Esophagus mucosa (tissue), 1 donor: ENCODE measurements around the gene KIFAP3. TPM values are rescaled to one million over a fixed set of nuclear protein-coding genes. Genes with fewer than 3 reads are reported as not detected.
A peak's percentile ranks its signal among the peaks of the same experiment; 100 is the strongest.

Experiments
- ATAC-seq: fragments of 200-7000 bp; cut with Tn5 transposase; one replicate; pipeline ENCODE4 v1.9.1; 2020
- total RNA-seq: library from RNA; stranded (reverse); gene quantifications from one replicate; pipeline ENCODE4 v1.2.4, GENCODE V29; 2023
- donor health status: DM: yes; HTN: yes; CAD: no.

Gene KIFAP3
- total RNA-seq, 1 donor from 2014 or later = 15.0 TPM

DNA sequence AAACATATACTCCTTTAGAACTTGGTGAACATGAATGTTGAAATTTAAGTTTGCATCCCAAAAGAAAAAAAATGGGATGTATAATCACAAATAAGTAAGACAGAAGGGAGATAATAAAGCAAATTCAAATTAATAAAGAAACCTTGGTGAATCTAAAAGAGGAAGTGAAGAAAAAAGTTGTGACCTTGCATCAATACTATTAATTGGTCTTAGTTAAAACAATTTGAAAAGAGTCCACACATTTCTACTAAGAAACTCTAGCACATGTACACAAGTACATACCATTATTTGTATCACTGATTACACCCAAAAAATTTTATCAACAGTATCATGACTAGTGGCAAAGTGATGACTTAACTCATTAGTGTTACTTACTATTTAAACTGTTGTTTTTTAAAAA is 100.4 kb downstream of the KIFAP3 start:
- no peak for ATAC-seq

DNA sequence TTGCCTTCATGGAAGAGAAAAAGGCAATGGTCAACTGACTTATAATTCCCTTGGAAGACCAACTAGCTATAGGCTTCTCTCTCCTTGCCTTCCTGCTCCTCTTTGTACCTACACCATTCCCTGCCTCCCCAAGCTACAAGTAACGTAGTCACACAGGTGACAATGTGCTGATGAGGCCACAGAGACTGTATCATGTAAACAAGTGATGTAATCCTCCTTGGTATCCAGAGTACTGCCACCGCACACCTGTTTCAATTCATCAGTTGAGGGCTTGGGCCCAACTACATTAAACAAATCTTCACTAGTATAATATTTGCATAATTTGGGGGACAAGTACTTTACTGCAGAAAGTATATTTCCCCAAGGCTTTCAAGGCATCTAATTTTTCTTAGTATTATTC is 104.4 kb downstream of the KIFAP3 start:
- no peak for ATAC-seq

DNA sequence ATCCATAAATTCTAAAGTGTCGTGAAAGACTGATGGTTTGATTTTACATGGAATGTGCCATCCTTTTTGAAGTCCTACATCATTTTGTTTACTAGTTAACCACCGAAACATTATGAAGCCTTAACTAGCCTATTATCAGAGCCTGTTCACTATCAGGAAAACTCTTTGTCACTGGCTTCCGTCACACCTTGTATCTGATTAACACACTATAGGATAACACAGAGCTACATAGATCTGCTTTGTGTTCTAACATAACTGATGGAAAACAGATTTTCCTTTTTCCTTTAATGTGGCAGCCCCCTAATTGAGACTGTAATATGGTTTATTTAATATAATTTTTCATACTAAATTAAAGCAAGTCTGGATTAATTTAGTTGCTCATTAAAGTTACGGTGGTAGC is 106.3 kb downstream of the KIFAP3 start:
- ATAC-seq = no peak

DNA sequence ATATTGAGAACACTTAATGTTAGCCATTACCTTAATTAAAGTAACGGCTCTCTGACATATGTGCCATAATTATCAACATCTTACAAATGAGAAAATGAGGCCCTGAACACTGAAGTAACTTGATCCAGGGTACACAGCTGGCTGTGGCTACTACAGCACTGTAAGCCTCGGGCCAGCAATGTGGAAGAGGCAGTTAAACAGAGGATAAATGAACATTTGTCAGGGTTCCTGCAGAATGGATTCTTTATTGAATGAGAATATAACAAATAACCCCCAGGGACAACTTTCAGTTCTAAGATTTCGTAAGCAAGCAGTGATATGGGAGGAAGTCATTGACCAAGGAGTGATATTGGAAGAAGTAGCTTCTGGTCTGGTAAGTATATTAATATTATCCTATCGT is 110.3 kb downstream of the KIFAP3 start:
- ATAC-seq = no peak

DNA sequence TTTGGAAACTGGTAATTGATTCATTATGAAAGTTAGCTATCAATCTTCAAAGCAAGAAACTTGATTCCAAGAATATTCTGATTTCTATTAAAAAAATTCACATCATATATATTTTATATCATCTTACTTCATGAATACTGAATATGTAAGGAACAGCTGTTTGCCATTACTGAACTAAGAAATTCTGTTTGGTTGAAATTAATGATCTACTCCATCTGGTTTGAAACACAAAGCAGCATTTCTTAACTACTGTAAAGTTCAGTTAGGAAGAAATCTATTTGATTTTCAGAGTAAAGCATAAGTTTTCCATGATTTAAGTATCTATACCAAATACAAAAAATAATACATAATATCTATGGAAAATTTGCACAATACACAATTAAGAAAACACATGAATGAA is 114.8 kb downstream of the KIFAP3 start:
- no peak for ATAC-seq

DNA sequence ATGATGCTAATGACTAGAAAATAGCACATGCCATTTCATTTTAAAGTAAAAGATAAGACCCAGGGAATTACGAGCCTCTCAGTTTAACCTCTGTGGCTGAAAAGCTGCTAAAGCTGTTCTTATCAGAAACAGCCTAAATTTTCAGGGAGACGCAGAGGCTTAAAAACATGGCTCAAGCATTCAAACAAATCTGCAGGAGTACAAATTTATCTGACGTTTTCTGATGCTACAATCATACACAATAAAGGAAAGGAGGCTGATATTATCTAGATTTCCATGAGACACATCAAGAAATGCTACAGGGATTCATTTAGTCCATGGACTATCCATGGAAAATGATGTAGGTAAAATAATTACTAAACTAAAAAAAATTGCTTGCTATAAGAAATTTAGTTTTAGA is 115.5 kb downstream of the KIFAP3 start:
- ATAC-seq = no peak

DNA sequence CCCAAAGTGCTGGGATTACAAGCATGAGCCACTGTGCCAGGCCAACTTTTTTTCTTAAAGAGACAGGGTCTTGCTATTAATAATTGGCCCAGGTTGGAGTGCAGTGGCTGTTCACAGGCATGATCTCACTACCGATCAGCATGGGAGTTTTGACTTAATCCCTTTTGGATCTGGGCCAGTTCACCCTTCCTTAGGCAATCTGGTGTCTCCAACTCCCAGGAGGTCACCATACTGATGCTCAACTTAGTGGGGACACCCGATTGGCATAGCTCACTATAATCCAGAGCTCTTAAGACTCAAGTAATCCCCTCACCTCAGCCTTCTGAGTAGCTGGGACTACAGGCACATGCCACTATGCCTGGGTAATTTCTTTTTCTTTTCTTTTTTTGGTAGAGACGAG is 116.6 kb downstream of the KIFAP3 start:
- ATAC-seq = no peak

DNA sequence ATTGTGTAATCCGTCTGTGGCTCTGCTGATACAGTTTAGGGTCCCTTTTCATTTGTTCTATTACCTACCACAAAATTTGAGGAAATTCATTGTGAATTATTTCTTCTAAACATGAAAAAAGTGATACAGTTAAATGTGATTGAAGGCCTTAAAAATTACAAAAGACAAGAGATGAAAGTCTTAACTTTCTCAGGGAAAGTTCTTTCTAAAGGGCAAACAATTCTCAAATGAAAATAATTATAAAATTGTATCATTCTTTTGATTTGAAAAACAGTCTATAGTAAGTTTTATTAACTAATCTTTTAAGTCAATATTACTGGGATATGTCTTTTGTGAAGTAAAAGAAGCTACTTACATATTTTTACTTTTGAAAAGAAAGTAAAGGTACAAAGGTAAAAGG is 123.4 kb downstream of the KIFAP3 start:
- ATAC-seq = no peak

DNA sequence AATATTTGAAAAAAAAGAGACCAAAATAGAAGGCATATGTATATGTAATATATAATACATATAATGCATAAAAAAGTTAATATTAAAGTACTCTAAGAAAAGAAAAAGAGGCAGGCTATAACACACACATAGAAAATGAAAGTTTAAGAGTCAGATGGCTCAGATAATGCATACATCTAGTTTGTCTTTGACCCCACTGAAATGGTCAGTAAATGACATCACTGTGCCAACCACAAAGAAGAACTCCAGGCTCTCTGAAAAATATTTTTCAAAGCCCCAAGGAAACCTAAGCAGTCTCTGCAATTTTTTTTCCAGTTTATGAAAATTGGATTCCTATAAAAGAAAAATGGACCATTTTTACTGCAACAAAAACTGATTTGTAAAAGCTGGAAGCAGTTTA is 125.4 kb downstream of the KIFAP3 start:
- no peak for ATAC-seq

DNA sequence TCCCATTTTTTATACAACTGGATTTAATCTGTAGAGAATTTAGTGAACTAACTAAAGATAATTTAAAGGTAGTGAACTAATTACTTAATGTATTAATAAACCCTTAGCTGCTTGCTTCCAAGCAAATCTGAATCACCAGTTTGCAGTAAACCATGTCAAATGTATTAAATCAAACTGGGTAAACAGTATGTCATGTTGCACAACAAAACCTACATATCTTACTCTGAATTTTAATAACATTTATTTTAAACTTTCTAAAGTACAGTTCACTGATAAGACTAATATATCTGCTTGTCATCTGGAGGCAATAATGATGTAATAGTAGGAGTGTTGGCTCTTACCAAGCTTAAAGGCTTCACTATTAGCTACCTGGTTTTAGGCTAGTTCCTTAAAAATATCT is 128.3 kb downstream of the KIFAP3 start:
- no peak for ATAC-seq

DNA sequence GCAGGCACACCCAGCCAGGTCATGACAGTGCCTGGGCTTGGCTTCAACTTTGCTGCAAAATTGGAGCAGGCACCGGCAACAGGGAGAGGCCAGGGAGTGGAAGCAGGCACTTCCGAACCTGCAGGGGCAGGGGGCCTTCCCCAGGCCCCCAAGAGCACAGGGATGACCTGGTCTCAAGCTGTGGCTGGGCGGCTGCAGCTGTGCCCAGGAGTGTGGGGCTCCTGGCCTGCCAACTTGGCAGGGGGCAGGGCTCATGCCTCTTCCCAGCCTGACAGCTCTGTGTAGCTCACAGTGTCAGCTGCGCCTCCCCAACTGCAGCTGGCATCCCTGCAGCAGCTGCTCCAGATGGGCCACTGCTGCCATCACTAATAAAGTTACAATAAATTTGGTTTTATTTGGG is 129.3 kb downstream of the KIFAP3 start:
- no peak for ATAC-seq

DNA sequence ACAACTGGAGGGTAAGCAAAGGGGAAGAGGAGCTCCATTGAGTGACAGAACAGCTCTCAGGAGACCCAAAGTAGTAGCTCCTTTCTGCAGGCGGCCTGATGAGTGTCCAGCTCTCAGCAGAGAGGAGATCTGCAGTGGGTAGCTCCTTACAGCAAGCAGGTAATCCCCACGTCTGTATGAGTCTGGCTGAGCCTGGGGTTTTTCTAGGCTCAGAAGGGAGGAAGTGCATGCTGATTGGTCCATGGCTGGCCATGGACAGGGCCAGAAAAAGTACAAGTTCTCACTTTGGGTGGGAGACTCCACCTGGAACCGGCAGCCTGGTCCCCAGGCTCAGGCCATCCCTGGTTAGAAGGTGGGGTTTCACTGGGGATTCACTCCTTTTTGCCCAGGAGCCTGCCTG is 129.9 kb downstream of the KIFAP3 start:
- ATAC-seq = no peak

DNA sequence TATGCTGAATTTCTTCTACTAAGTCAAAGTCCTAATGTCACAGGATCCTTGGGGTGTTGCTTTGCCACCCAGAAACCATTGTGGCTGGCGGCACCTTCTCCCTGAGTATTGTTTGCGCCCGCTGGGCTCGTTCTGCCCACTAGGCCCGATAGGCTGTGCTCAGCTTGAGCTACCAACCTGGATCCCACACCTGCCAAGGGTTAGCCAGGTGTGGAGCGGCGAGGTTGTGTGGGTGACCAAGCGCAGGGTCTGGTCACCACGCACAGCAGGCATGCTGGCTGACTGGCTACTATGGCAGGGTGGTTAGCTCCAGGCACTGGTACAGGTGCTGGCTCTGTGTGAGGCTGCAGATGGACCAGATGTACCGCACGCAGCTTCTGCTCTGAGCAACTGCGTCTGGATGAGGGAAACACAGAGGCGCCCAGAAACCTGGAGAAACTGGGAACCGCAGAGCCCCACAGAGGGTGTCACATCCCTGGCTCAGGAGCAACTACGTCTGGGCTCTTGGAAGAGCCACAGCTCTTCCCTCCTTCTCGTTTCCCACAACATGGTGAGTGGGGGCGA is 130.4 kb downstream of the KIFAP3 start:
- ATAC-seq = no peak

DNA sequence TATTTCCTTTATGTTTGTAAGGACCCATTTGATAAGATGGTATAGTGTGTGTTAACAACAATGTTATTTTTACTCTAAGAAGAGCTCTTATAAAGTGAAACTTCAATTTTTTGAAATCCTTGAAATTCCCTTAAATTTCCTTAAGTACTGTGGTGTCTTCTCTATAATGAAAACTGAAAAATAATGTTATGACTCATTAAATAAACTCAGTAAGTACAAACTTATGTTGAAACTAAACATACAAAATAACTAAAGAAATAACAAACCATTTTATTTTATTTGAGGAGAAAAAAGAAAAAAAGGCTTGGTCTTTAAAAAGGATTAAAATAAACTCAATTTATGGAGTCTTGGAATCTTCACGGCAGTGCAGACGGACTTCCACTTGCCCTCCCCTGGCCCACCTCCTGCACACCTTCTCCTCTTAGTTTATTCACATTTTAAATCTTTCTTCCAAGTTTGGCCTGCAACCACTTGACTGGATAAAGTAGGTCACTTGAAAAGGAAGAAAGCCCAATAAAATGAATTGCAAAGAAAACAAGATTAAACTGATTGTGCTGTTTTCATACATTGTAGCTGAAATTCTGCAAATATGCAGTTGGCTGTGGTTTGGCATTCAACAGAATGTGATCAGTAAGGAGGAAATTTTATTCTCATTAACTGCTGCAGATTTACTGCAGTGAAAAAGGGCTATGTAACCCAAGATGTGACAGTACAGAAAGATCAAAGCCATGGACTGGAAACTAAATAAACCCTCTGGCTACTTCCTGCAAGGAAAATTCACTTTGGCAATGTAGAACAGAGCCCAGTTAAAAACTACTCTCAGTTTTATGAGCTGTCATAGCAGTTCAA is 132.3 kb downstream of the KIFAP3 start:
- ATAC-seq = no peak

DNA sequence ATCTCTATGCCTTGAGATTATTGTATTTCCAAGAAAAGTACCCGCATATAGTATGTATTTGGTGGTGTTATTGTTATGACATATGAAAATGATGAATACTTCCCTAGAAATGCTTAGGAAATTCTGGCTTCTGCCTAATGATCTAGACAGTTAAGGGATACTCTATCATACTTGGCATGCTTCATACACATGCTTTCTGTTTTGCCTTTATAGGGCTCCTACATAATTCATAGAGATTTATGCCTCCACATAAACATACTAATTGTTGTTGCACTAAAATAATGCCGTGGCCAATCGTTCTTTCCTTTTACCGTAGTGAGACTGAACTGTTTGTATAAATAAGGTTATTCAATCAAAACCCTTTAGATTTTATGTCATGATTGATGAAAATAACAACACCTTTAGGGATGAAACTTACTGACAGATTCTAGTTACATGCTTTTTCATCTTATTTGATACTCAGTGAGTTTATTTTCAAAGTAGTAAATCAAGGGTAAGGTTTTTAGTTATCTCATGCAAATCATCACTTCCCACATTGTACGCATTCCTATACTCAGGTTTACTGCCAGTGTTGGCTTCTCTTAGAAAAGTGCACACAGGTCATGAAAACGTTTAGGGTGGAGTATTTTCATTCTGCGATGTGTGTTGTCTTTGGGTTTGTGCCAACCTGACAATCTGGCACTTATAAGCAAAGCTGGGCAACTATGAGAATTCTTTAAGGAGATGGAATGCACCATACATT is 140.3 kb downstream of the KIFAP3 start:
- no peak for ATAC-seq

DNA sequence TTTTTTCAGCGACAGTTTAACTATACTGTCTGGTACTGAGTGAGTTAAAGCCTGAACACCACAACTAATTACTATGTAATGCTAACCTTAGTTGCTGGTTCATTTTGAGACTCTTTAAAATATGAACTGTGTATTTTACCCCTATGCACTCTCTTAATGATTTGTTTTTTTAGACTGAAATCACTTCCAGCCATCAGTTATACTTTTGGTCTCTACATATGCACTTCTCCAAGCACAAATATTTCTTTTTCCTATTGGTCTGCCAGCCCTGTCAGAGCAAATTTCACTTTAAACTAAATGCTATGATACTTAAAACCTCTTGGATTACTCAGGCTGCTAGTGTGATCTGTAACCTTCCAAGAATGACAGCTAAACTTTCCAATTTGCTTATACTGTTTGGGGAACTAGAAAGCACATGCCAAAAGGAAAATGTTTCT is 142.7 kb downstream of the KIFAP3 start:
- no peak for ATAC-seq

DNA sequence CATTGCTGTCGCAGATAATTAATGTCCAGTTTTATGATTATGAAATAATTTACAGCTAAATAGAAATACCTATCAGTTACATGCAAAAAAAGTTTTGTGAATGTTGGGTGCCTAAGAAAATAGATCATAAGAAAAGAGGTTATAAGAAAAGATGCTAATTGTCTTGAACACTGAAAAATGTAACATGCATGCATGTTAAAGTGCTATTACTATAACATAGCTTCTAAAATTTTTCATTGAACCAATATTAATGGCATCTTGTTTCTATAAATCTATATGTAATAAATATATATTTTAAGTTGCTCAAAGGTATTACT is 145.3 kb downstream of the KIFAP3 start:
- ATAC-seq = no peak

DNA sequence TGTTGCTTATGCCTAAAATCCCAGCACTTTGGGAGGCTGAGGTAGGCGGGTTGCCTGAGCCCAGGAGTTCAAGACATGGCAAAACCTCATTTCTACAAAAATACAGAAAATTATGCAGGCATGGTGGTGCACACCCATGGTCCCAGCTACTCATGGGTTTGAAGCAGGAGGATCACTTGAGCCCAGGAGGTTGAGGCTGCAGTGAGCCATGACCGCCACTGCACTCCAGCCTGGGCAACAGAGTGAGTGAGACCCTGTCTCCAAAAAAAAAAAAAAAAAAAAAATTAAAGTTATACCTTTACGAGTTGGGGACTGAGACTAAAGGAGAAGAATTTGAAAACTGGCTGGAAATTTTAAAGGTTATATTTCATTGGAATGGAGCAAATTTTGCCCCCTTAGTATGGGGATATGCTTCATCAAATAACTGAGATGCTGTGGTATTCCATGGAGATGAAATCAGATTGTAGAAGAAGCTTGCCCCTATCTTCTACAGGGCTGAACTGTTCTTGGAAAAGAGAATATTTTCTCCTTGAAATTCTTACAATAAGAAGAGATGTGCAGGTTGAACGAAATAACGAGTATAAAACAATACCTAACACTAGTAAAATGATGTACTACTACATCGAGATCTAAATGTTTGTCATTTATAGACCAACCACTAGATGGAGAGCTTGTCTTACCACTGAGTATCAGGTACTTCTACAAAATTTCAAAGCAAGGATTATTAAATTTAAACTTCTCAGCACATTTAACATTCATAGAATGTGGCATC is 145.9 kb downstream of the KIFAP3 start:
- peak; percentile 69 for ATAC-seq

DNA sequence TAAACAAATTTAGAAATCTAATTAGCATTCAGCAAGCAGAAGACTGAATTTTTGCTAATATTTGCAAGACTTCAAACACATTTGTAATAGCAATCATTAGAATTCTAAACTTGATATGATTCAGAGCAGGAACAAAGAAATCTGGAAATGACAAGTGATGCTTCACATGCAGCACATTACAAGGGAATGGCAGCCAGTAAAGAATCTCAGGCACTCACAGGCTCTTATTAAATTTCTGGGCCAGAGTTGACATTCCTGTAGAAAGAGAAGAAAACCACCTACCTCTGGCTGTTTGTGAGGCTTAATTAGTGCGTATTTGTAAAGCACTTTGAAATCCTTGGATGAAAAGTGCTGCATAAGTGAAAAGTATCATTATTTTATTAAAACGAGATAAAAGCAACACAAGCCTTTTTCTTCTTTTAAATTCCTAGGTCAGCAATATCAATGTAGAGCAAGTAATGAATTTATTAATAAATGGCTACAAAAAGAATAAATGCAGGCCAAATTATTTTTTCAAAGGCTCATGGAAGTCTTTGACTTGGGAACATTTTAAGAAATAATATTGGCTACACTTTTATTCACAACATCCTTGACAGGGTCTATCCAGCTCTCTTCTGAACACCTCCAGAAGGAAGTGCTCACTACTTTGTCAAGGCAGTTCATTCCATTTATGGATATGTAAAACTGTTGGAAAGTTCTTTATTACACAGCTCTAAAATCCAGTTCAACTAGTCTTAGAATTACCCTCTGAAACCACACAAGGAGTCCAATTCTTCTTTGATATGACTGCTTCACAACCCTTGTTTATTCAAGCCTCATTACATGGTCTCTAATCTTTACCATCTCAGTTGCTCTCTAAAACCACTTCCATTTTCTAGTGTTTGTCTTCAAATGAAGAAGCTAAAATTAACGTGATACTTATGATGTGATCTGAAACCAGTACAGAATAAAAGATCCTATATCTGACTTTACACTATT is 148.7 kb downstream of the KIFAP3 start:
- ATAC-seq = no peak

DNA sequence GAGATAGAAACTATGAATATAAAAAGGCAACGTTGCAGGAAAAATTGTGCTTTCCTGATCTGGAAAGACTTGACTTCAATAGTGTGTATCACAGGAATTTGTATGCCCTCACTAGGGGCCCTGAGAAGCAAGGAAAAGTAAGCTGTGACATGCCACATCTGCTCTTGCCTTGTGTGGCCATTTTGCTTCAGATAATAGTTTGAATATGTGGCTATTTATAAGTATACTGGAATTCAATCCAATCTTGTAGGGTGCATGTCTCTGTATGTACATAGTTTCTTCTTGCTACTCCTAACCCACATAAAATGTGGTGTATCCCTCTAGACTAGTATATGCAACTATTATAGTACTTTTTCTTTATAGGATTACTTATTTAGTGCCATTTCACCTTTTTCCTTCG is 149.7 kb downstream of the KIFAP3 start:
- ATAC-seq = no peak

DNA sequence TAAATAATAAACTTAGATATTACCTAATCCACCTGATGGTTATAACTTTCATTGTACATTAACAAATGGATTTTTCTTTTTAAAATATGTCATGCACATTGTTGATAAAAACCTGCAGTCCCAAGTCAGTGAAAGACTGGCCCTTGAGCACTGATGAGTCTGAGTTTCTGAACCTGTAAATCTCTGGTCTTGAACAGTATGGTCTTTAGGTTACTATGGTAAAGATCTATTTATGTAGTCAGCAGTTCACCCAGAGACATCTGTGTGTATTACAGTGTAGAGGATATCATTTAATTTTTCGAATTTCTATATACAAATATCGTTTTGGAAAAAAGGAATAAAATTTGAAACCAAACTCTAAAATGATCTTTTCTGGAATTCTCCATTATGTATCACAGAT is 150.4 kb downstream of the KIFAP3 start:
- no peak for ATAC-seq

DNA sequence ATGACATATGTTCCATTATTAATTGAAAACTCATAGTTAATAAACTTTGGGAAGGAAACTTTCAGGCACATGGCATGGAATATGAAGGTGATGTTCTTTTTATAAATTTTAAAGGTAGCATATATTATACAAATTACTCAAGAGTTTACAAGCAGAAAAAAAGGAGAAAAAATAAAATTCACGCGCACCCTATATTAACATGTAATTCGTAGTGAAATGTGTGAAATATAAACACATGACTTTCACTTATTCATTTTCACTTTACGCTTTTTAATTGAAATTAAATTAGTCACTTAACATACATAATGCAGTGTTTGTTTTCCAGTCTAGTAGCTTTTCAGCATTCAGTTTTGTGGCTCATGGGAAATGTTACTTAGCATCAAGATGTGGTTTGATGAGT is 153.4 kb downstream of the KIFAP3 start:
- no peak for ATAC-seq
